Karpas-422 (cell line): ENCODE measurements around the gene GPLD1. TPM values are rescaled to one million over a fixed set of nuclear protein-coding genes. Genes with fewer than 3 reads are reported as not detected.

Experiments used
- total RNA-seq: library from RNA; depleted of rRNA; stranded (reverse); fragments of >200 nt; shearing (Covaris generic); gene quantifications from 2 replicates; pipeline ENCODE4 v1.2.3, GENCODE V29; 2014; ENCODE audit warnings: low replicate concordance; rRNA removed

The GPLD1 gene
- total RNA-seq, 1 experiment from 2014 or later, result 9.0 TPM

Other genes with a start within 250 kb of the GPLD1 start
- gene DCDC2, start 131.5 kb downstream of the GPLD1 start, total RNA-seq, result 0.11 and 0.26 TPM in 2 replicates
- 25.2 and 37.3 TPM in 2 replicates for gene MRS2, start 86.6 kb downstream of the GPLD1 start, total RNA-seq
- gene ALDH5A1, start 5.4 kb upstream of the GPLD1 start, total RNA-seq, result 33.1 and 33.9 TPM in 2 replicates
- 0.45 and 0.51 TPM in 2 replicates for gene KIAA0319, start 156.6 kb upstream of the GPLD1 start, total RNA-seq
- gene TDP2, start 177.3 kb upstream of the GPLD1 start, total RNA-seq, result 30.1 and 49.3 TPM in 2 replicates
- gene ACOT13, start 177.5 kb upstream of the GPLD1 start, total RNA-seq, result 9.4 and 15.7 TPM in 2 replicates
- gene C6orf62, start 229.6 kb upstream of the GPLD1 start, total RNA-seq, result 49.7 and 123 TPM in 2 replicates